Astrocyte (in vitro differentiated cells and primary cell): ENCODE results near the gene VARS1.

ENCODE experiments used
- EZH2 ChIP-seq: IDR thresholded peaks from 2 replicates; pipeline ENCODE4 v1.6.1; 2012; ENCODE audit warnings: mild to moderate bottlenecking, low read length, inconsistent platforms; ENCODE audit not compliant: insufficient read depth
- TF ChIP-seq, protein P1 (sequence below): IDR thresholded peaks from 2 replicates; pipeline ENCODE4 v1.5.1; 2011; ENCODE audit warnings: low read depth, mild to moderate bottlenecking, inconsistent platforms, low read length, moderate library complexity; ENCODE audit not compliant: insufficient read depth

DNA sequence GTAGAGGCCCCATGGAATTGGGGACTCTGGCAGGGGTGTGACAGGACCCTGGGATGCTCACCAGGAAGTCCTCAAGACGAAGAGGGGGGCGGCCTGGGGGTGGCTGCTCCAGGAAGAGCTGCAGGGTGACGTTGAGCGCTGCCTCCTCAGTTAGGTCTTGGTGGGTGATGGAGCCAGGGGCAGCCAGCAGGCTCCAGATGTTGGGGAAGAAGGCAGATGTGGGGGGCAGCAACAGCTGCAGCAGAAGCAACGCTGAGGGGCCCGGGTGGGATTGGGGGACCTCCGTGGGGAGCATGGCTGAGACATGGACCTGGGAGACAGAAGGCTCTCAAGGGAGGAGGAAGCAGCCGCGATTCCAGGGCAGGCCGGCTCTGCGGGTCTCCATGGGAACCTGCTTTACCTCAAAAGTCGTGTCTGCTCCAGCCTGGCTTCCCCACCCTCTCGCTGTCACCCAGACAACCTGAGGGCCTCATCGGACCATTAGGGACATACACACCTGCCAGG lies 19.0 kb downstream of the VARS1 start:
- TF ChIP-seq, protein P1, sequence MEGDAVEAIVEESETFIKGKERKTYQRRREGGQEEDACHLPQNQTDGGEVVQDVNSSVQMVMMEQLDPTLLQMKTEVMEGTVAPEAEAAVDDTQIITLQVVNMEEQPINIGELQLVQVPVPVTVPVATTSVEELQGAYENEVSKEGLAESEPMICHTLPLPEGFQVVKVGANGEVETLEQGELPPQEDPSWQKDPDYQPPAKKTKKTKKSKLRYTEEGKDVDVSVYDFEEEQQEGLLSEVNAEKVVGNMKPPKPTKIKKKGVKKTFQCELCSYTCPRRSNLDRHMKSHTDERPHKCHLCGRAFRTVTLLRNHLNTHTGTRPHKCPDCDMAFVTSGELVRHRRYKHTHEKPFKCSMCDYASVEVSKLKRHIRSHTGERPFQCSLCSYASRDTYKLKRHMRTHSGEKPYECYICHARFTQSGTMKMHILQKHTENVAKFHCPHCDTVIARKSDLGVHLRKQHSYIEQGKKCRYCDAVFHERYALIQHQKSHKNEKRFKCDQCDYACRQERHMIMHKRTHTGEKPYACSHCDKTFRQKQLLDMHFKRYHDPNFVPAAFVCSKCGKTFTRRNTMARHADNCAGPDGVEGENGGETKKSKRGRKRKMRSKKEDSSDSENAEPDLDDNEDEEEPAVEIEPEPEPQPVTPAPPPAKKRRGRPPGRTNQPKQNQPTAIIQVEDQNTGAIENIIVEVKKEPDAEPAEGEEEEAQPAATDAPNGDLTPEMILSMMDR = no peak
- TF ChIP-seq EZH2 = no peak
